ENCODE results near the gene HECA.

DNA sequence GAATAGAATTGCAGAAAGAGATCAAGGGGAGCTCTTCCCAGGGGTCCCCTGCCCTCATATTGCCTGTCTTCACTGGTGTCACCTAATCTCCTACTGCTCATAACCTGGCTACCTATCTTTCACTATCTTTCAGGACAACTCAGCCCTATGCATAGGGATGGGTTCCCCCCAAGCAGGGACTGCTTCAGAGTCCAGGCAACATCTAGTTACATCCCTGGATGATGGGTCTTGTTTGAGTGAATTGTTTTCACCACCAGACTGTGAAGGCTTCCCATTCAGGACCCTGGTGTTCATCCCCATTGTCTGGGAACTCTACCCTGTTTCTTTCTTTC lies 850 bp upstream of the HECA start:
- TF ChIP-seq, protein P1, sequence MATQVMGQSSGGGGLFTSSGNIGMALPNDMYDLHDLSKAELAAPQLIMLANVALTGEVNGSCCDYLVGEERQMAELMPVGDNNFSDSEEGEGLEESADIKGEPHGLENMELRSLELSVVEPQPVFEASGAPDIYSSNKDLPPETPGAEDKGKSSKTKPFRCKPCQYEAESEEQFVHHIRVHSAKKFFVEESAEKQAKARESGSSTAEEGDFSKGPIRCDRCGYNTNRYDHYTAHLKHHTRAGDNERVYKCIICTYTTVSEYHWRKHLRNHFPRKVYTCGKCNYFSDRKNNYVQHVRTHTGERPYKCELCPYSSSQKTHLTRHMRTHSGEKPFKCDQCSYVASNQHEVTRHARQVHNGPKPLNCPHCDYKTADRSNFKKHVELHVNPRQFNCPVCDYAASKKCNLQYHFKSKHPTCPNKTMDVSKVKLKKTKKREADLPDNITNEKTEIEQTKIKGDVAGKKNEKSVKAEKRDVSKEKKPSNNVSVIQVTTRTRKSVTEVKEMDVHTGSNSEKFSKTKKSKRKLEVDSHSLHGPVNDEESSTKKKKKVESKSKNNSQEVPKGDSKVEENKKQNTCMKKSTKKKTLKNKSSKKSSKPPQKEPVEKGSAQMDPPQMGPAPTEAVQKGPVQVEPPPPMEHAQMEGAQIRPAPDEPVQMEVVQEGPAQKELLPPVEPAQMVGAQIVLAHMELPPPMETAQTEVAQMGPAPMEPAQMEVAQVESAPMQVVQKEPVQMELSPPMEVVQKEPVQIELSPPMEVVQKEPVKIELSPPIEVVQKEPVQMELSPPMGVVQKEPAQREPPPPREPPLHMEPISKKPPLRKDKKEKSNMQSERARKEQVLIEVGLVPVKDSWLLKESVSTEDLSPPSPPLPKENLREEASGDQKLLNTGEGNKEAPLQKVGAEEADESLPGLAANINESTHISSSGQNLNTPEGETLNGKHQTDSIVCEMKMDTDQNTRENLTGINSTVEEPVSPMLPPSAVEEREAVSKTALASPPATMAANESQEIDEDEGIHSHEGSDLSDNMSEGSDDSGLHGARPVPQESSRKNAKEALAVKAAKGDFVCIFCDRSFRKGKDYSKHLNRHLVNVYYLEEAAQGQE (IDR thresholded peaks at IDR 0.05; ENCODE audit: low read depth) = no peak
- TF ChIP-seq, protein P2, sequence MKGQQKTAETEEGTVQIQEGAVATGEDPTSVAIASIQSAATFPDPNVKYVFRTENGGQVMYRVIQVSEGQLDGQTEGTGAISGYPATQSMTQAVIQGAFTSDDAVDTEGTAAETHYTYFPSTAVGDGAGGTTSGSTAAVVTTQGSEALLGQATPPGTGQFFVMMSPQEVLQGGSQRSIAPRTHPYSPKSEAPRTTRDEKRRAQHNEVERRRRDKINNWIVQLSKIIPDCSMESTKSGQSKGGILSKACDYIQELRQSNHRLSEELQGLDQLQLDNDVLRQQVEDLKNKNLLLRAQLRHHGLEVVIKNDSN (IDR thresholded peaks at IDR 0.05) = no peak
- TF ChIP-seq, protein P3, sequence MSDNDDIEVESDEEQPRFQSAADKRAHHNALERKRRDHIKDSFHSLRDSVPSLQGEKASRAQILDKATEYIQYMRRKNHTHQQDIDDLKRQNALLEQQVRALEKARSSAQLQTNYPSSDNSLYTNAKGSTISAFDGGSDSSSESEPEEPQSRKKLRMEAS (IDR thresholded peaks at IDR 0.05) = no peak
- TF ChIP-seq EGR1 (IDR thresholded peaks at IDR 0.05) = no peak
- no peak for TF ChIP-seq TCF12 (IDR thresholded peaks at IDR 0.05; ENCODE audit: low read depth)
- no peak for TF ChIP-seq EP300 (IDR thresholded peaks at IDR 0.05; ENCODE audit: borderline replicate concordance)
- no peak for TF ChIP-seq FOXM1 (IDR thresholded peaks at IDR 0.05; ENCODE audit: borderline replicate concordance, low read depth)
- TF ChIP-seq ZBTB7A (IDR thresholded peaks at IDR 0.05; ENCODE audit: low read depth) = no peak
- TF ChIP-seq RAD21 (IDR thresholded peaks at IDR 0.05; ENCODE audit: low read depth) = no peak
- no peak for TF ChIP-seq YY1 (IDR thresholded peaks at IDR 0.05; ENCODE audit: low read depth)
- TF ChIP-seq CEBPB (IDR thresholded peaks at IDR 0.05) = no peak
- TF ChIP-seq CREB1 (IDR thresholded peaks at IDR 0.05; ENCODE audit: low read depth) = no peak
- TF ChIP-seq NFIC (IDR thresholded peaks at IDR 0.05) = no peak
- no peak for TF ChIP-seq TAF1 (IDR thresholded peaks at IDR 0.05; ENCODE audit: low read depth)

All from Ishikawa (cell line).